GM12878 (cell line): Measurements from ENCODE around the gene HINT1.
"Not testable (repeated sequence)": the region's sequence is repeated elsewhere in the genome, so short reads cannot be mapped to it uniquely, and the experiment has no call there.

ENCODE experiments used
- CEBPB ChIP-seq, 2 experiments: fragments of 150-350 bp in 1 of 2; IDR thresholded peaks; 2 replicates each; pipeline ENCODE4 v1.6.1; 2012 to 2014; ENCODE audit warnings: low read depth in 2 of 2, low read length in 2 of 2, borderline replicate concordance in 1 of 2, inconsistent platforms in 1 of 2
- EED ChIP-seq: sonication (generic); IDR thresholded peaks from 2 replicates; pipeline ENCODE4 v1.6.1; 2016; ENCODE audit warnings: antibody characterized with exemption, low read depth
- EP300 ChIP-seq, 2 experiments: fragments of 150-350 bp in 1 of 2; IDR thresholded peaks; 2 replicates each; pipeline ENCODE4 v1.6.1; 2011 to 2012; ENCODE audit warnings: low read depth in 2 of 2, low read length in 2 of 2, borderline replicate concordance in 1 of 2, improper control_type of control experiment in 1 of 2, inconsistent platforms in 1 of 2; ENCODE audit not compliant: control insufficient read depth in 1 of 2
- EZH2 ChIP-seq: IDR thresholded peaks from 2 replicates; pipeline ENCODE4 v1.6.1; 2012; ENCODE audit warnings: low read depth, mild to moderate bottlenecking, control low read depth, inconsistent platforms, low read length, borderline replicate concordance; ENCODE audit not compliant: control insufficient read depth
- MEF2B ChIP-seq: fragments of 450-650 bp; IDR thresholded peaks from 2 replicates; pipeline ENCODE4 v1.6.1; 2018; ENCODE audit warnings: mild to moderate bottlenecking, moderate library complexity; ENCODE audit not compliant: partially characterized antibody, poor library complexity, severe bottlenecking
- PKNOX1 ChIP-seq: fragments of 450-650 bp; IDR thresholded peaks from 2 replicates; pipeline ENCODE4 v1.6.1; 2016; ENCODE audit warnings: mild to moderate bottlenecking
- POLR2A ChIP-seq: IDR thresholded peaks from 2 replicates; pipeline ENCODE4 v1.6.1; 2011; ENCODE audit warnings: low read depth, mild to moderate bottlenecking, low read length
- RFX5 ChIP-seq: IDR thresholded peaks from 2 replicates; pipeline ENCODE4 v1.6.1; 2011; ENCODE audit warnings: low read depth, low read length, improper control_type of control experiment
- SIX5 ChIP-seq: IDR thresholded peaks from 2 replicates; pipeline ENCODE4 v1.6.1; 2011; ENCODE audit warnings: mild to moderate bottlenecking, low read depth, low read length, moderate library complexity; ENCODE audit not compliant: severe bottlenecking
- SP1 ChIP-seq: IDR thresholded peaks from one replicate; pipeline ENCODE4 v1.6.1; 2011; ENCODE audit warnings: low read depth, low read length
- TBL1XR1 ChIP-seq: IDR thresholded peaks from 2 replicates; pipeline ENCODE4 v1.6.1; 2012; ENCODE audit warnings: low read depth, low read length, improper control_type of control experiment
- ZSCAN29 ChIP-seq: fragments of 450-650 bp; IDR thresholded peaks from 2 replicates; pipeline ENCODE4 v1.6.1; 2017; ENCODE audit warnings: mild to moderate bottlenecking, moderate library complexity
- TF ChIP-seq, protein P1 (sequence below): fragments of 450-650 bp; IDR thresholded peaks from 2 replicates; pipeline ENCODE4 v1.6.1; 2016; ENCODE audit warnings: mild to moderate bottlenecking, moderate library complexity, borderline replicate concordance

- TF ChIP-seq PKNOX1; MEF2B; RFX5; POLR2A; EED; SIX5; CEBPB (IDR thresholded peaks at IDR 0.05; ENCODE audit: borderline replicate concordance in 1 of 2, low read depth in 2 of 2, low read length in 2 of 2); ZSCAN29; SP1; EP300 (IDR thresholded peaks at IDR 0.05; ENCODE audit: borderline replicate concordance in 1 of 2, control insufficient read depth in 1 of 2, low read depth in 2 of 2, low read length in 2 of 2); EZH2; TBL1XR1: not testable (repeated sequence)
- TF ChIP-seq, protein P1, sequence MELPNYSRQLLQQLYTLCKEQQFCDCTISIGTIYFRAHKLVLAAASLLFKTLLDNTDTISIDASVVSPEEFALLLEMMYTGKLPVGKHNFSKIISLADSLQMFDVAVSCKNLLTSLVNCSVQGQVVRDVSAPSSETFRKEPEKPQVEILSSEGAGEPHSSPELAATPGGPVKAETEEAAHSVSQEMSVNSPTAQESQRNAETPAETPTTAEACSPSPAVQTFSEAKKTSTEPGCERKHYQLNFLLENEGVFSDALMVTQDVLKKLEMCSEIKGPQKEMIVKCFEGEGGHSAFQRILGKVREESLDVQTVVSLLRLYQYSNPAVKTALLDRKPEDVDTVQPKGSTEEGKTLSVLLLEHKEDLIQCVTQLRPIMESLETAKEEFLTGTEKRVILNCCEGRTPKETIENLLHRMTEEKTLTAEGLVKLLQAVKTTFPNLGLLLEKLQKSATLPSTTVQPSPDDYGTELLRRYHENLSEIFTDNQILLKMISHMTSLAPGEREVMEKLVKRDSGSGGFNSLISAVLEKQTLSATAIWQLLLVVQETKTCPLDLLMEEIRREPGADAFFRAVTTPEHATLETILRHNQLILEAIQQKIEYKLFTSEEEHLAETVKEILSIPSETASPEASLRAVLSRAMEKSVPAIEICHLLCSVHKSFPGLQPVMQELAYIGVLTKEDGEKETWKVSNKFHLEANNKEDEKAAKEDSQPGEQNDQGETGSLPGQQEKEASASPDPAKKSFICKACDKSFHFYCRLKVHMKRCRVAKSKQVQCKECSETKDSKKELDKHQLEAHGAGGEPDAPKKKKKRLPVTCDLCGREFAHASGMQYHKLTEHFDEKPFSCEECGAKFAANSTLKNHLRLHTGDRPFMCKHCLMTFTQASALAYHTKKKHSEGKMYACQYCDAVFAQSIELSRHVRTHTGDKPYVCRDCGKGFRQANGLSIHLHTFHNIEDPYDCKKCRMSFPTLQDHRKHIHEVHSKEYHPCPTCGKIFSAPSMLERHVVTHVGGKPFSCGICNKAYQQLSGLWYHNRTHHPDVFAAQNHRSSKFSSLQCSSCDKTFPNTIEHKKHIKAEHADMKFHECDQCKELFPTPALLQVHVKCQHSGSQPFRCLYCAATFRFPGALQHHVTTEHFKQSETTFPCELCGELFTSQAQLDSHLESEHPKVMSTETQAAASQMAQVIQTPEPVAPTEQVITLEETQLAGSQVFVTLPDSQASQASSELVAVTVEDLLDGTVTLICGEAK = not testable (repeated sequence)
Observed at GRCh38 chr5:131193897-131194296, 28.8 kb upstream of the HINT1 start.
